Heart left ventricle (tissue), 16 donors: ENCODE data around the gene PKD1. TPM values are rescaled to one million over a fixed set of nuclear protein-coding genes. Genes with fewer than 3 reads are reported as not detected.

Experiments used
- ATAC-seq, 4 donors: fragments of 200-7000 bp; cut with Tn5 transposase; one replicate each; pipeline ENCODE4 v1.9.1; 2020 to 2022; ENCODE audit warnings: moderate library complexity in 4 of 4, mild to moderate bottlenecking in 3 of 4, moderate number of reproducible peaks in 1 of 4
- DNase-seq, 5 donors: peaks; one replicate each; pipeline ENCODE4 v3.0.0-alpha.2; 2020
- H3K27ac ChIP-seq, 12 donors: fragments of 200-600 bp; sonication (generic) in 4 of 12; one replicate each; pipeline versions ENCODE4 v1.5.0 to v1.8.0; 2016 to 2022; ENCODE audit warnings: mild to moderate bottlenecking in 2 of 12
- H3K27me3 ChIP-seq, 9 donors: fragments of 200-600 bp; sonication (generic) in 2 of 9; one replicate each; pipeline versions ENCODE4 v1.5.1 to v1.8.0; 2016 to 2022; ENCODE audit warnings: mild to moderate bottlenecking in 3 of 9
- H3K36me3 ChIP-seq, 9 donors: fragments of 200-600 bp; sonication (generic) in 2 of 9; one replicate each; pipeline versions ENCODE4 v1.5.0 to v1.8.0; 2018 to 2022; ENCODE audit warnings: mild to moderate bottlenecking in 2 of 9
- H3K4me1 ChIP-seq, 12 donors: fragments of 200-600 bp; sonication (generic) in 4 of 12; one replicate each; pipeline versions ENCODE4 v1.5.0 to v1.8.0; 2016 to 2022; ENCODE audit warnings: mild to moderate bottlenecking in 3 of 12
- H3K4me3 ChIP-seq, 12 donors: fragments of 200-600 bp; sonication (generic) in 4 of 12; one replicate each; pipeline versions ENCODE4 v1.5.0 to v1.8.0; 2017 to 2022; ENCODE audit warnings: mild to moderate bottlenecking in 9 of 12, moderate library complexity in 4 of 12
- H3K9me3 ChIP-seq, 12 donors: fragments of 200-600 bp; sonication (generic) in 4 of 12; one replicate each; pipeline versions ENCODE4 v1.5.0 to v1.8.0; 2016 to 2022; ENCODE audit warnings: mild to moderate bottlenecking in 1 of 12
- CTCF ChIP-seq, 12 donors: fragments of 200-600 bp; sonication (generic) in 4 of 12; IDR thresholded peaks; one replicate each; pipeline versions ENCODE4 v1.5.0 to v1.8.0; 2018 to 2022; ENCODE audit warnings: antibody characterized with exemption in 12 of 12, mild to moderate bottlenecking in 5 of 12
- POLR2A ChIP-seq, 2 donors: fragments of 450-650 bp; IDR thresholded peaks; one replicate each; pipeline ENCODE4 v1.6.1; 2017; ENCODE audit warnings: antibody characterized with exemption in 2 of 2, mild to moderate bottlenecking in 2 of 2, moderate library complexity in 2 of 2
- WGBS, 4 donors: extraction: QIAGEN DNeasy Blood & Tissue Kit in 2 of 4; methylation state at CpG; one replicate each; pipeline versions ENCODE4 v1.1.5 to v1.1.7; 2013 to 2018; 5-methylcytosine and 5-hydroxymethylcytosine counted together
- intact Hi-C, 10 donors: fragments of 100-400 bp; cut with DNase I; formaldehyde crosslinking; loops; one replicate each; pipeline versions ENCODE4 v1.11.1 to v1.14.2; 2022
- polyA plus RNA-seq, 2 donors: library from polyadenylated mRNA; stranded (reverse); fragments of 200-250 nt; gene quantifications; one replicate each; pipeline ENCODE4 v1.2.3, GENCODE V29; 2013
- total RNA-seq, 9 donors: library from RNA; depleted of rRNA in 2 of 9; stranded (reverse); fragments of >200 nt in 2 of 9; fragmentation: NEBNext Ultra II Directional in 3 of 9; extraction: Animal tissue kit (Norgen Biotek cat#: 25700) in 3 of 9; gene quantifications; one replicate each; pipeline versions ENCODE4 v1.1.0 to v1.2.4, GENCODE V29; 2016 to 2023
- donor health status: ischemic (EF 13 %, LVEDD 7.1; RV severe dilation, severe dysfunction).
- donor health status: healthy with polysubstance abuse.
- donor health status: DM: no; HTN: yes; CAD: no.
- donor health status: DM: no; HTN: no; CAD: no.
- donor health status: ischemic (EF 25% LVEDD 6.9; RV normal size, moderate dysfunction).
- donor health status: ischemic (EF 25% LVEDD 5.7; RV mildly dilated, moderate dysfunction).
- donor health status: healthy.
- donor health status: DM: yes; HTN: yes; CAD: no.
- donor health status: ischemic (EF 35%, LVEDD 5.7; RV mildly dilated, moderate dysfunction).
- donor health status: nonischemic (EF 11% LVEDD 7.7; RV severe dilation, severe dysfunction).
- donor health status: DM: yes; HTN: yes; CAD: no.
- donor health status: PGD.
- donor health status: ischemic (EF 29% LVEDD 5.4; RV normal size, mild dysfunction).
- donor health status: nonischemic (EF 23%, LVEDD 6.1; RV moderate dilation, normal function).

Gene PKD1
- total and polyA plus RNA-seq, 11 donors: 64.9 to 441 (median 105) TPM

DNA sequence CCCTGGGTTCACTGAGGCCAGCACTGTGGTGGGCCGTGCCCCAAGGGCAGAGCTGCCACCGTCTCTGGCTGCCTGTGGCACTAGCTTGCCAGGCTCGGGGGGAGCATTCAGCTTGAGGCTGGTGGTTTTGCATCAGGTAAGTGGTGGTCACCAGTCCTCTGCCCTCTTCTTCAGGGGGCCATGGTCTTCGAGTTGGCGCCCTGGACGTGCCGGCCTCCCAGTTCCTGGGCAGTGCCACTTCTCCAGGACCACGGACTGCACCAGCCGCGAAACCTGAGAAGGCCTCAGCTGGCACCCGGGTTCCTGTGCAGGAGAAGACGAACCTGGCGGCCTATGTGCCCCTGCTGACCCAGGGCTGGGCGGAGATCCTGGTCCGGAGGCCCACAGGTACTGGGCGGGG lies 55.7 kb downstream of the PKD1 start:
- DNase-seq: no peak
- Histone ChIP-seq H3K36me3 (peaks cover 0 to 92% (median 69%) of the 10 kb centered on the region in 9 donors), H3K4me1 (peaks cover 5 to 32% (median 22%) of the 10 kb centered on the region in 12 donors), H3K9me3 (no peaks in the 10 kb centered on the region), H3K27ac (no peak overlapping the region), H3K27me3 (no peaks in the 10 kb centered on the region), H3K4me3 (no peak overlapping the region)
- no peak for ATAC-seq
- intact Hi-C loops: loop anchor here in 3 of 10 donors (5.0 to 10.0 kb wide), 2 partner anchors 55 to 58 kb away; partner anchors contain the start of gene NHERF2 (in 2 of the 3)
- no peak for TF ChIP-seq POLR2A (IDR thresholded peaks at IDR 0.05)
- TF ChIP-seq CTCF (IDR thresholded peaks at IDR 0.05): no peak
- 87 to 96% (median 94%) methylated on average over 6 to 16 of the region's 16 CpGs for WGBS, 4 donors

GRCh38 chr16:2079311-2079800 lies 56.3 kb downstream of the PKD1 start:
- no peak for TF ChIP-seq CTCF (IDR thresholded peaks at IDR 0.05)
- TF ChIP-seq POLR2A (IDR thresholded peaks at IDR 0.05): no peak
- Histone ChIP-seq H3K36me3 (peaks cover 0 to 91% (median 72%) of the 10 kb centered on the region in 9 donors), H3K9me3 (no peaks in the 10 kb centered on the region), H3K27ac (no peak overlapping the region), H3K4me1 (peaks cover 5 to 32% (median 22%) of the 10 kb centered on the region in 12 donors), H3K4me3 (no peak overlapping the region), H3K27me3 (no peaks in the 10 kb centered on the region)
- WGBS, 4 donors: 93 to 96% (median 95%) methylated on average over 19 to 30 of the region's 30 CpGs
- intact Hi-C loops: no loop called here
- no peak for ATAC-seq
- no peak for DNase-seq

GRCh38 chr16:2078691-2079090 lies 57.0 kb downstream of the PKD1 start:
- Histone ChIP-seq H3K9me3 (no peaks in the 10 kb centered on the region), H3K36me3 (peaks cover 0 to 91% (median 78%) of the 10 kb centered on the region in 9 donors), H3K4me1 (peaks cover 5 to 31% (median 22%) of the 10 kb centered on the region in 12 donors), H3K4me3 (no peak overlapping the region), H3K27me3 (no peaks in the 10 kb centered on the region), H3K27ac (no peak overlapping the region)
- TF ChIP-seq CTCF (IDR thresholded peaks at IDR 0.05): no peak
- no peak for TF ChIP-seq POLR2A (IDR thresholded peaks at IDR 0.05)
- DNase-seq (no peak), ATAC-seq (no peak)
- intact Hi-C loops: no loop called here
- WGBS, 4 donors: 94 to 96% (median 96%) methylated on average over 18 to 23 of the region's 23 CpGs

DNA sequence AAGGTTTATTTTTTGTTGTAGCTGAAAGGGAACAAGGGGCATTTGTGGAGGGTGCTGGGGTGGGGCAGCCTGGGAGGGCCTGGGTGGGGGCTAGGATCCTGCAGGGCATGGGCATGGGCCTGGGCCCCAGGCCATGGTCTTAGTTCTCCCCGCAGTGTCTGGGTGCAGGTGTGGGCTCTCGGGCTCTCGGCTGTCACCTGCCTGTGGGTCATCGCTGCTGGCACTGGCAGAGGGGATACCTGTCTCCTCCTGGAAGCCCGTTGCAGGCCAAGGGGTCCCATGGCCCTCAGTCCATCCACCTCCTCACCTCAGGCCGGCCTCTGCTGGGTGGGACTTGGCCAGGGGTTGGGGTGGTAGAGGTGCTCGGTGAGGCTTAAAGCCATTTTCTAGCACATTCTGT lies 57.6 kb downstream of the PKD1 start:
- no peak for ATAC-seq
- H3K4me1 ChIP-seq: peaks cover 5 to 25% (median 18%) of the 10 kb centered on the region in 12 donors
- peaks cover 0 to 93% (median 84%) of the 10 kb centered on the region in 9 donors for H3K36me3 ChIP-seq
- no peaks in the 10 kb centered on the region for H3K27me3 ChIP-seq
- no peak overlapping the region for H3K27ac ChIP-seq
- no peak overlapping the region for H3K4me3 ChIP-seq
- no peak for TF ChIP-seq POLR2A (IDR thresholded peaks at IDR 0.05)
- TF ChIP-seq CTCF (IDR thresholded peaks at IDR 0.05): no peak
- 93 to 100% (median 97%) methylated on average over 1 to 7 of the region's 7 CpGs for WGBS, 4 donors
- DNase-seq: no peak
- no peaks in the 10 kb centered on the region for H3K9me3 ChIP-seq
- intact Hi-C loops: no loop called here
